HEK293 (cell line): ENCODE data around the gene STAMBP.

Experiments used
- CTCF ChIA-PET: fragments of 350-600 bp; formaldehyde crosslinking; extraction: SDS; loops from one replicate; lab custom pipeline; 2021; ENCODE audit warnings: antibody characterized with exemption; lab: Yijun Ruan, JAX
- POLR2A ChIA-PET: fragments of 300-600 bp; formaldehyde crosslinking; extraction: SDS; loops from one replicate; lab custom pipeline; 2020; ENCODE audit warnings: antibody characterized with exemption, inconsistent platforms; lab: Yijun Ruan, JAX
- H3K27ac ChIP-seq: fragments of 200-500 bp; sonication (Bioruptor generic); 2 replicates; pipeline ENCODE4 v1.5.1; 2014; ENCODE audit warnings: low read depth, low read length, control low read depth, inconsistent platforms; ENCODE audit errors: extremely low read depth
- H3K36me3 ChIP-seq, 2 experiments: fragments of 200-500 bp in 1 of 2; sonication (Bioruptor generic) in 1 of 2; 1 replicate in 1 of 2; 2 replicates in 1 of 2; pipeline ENCODE4 v1.5.1; 2014 to 2017; ENCODE audit warnings: inconsistent platforms in 2 of 2, low read length in 2 of 2; ENCODE audit not compliant: control insufficient read depth in 2 of 2, insufficient read depth in 1 of 2
- H3K4me1 ChIP-seq: fragments of 200-500 bp; sonication (Bioruptor generic); 2 replicates; pipeline ENCODE4 v1.5.1; 2014; ENCODE audit warnings: mild to moderate bottlenecking, low read length, inconsistent platforms; ENCODE audit not compliant: control insufficient read depth, insufficient read depth
- H3K4me3 ChIP-seq: 2 replicates; pipeline ENCODE4 v1.5.1; 2011; ENCODE audit warnings: low read depth, mild to moderate bottlenecking, control low read depth, low read length, moderate library complexity
- H3K9me3 ChIP-seq: fragments of 200-500 bp; sonication (Bioruptor generic); 2 replicates; pipeline ENCODE4 v1.5.1; 2014; ENCODE audit warnings: low read depth, low read length, inconsistent platforms; ENCODE audit not compliant: control insufficient read depth, insufficient read depth
- EGR2 ChIP-seq: fragments of 450-650 bp; formaldehyde crosslinking; IDR thresholded peaks from 2 replicates; pipeline ENCODE4 v1.5.1; 2016; ENCODE audit warnings: low read depth, missing biosample characterization, missing genetic modification characterization
- ELK4 ChIP-seq: IDR thresholded peaks from 2 replicates; pipeline ENCODE4 v1.6.1; 2011; ENCODE audit warnings: mild to moderate bottlenecking, low read depth, low read length, borderline replicate concordance
- GLI4 ChIP-seq: fragments of 450-650 bp; formaldehyde crosslinking; IDR thresholded peaks from 2 replicates; pipeline ENCODE4 v1.5.1; 2016; ENCODE audit warnings: missing biosample characterization, missing genetic modification characterization
- OVOL3 ChIP-seq: fragments of 450-650 bp; formaldehyde crosslinking; IDR thresholded peaks from 2 replicates; pipeline ENCODE4 v1.5.1; 2016; ENCODE audit warnings: missing biosample characterization, missing genetic modification characterization
- PBX3 ChIP-seq: sonication (generic); formaldehyde crosslinking; IDR thresholded peaks from 2 replicates; pipeline ENCODE4 v1.8.1; 2022; ENCODE audit warnings: mild to moderate bottlenecking, moderate library complexity, missing genetic modification reagents
- SCRT2 ChIP-seq: fragments of 450-650 bp; formaldehyde crosslinking; IDR thresholded peaks from 2 replicates; pipeline ENCODE4 v1.5.1; 2016; ENCODE audit warnings: missing biosample characterization, missing genetic modification characterization
- SP3 ChIP-seq: fragments of 450-650 bp; formaldehyde crosslinking; IDR thresholded peaks from 2 replicates; pipeline ENCODE4 v1.5.1; 2016; ENCODE audit warnings: missing biosample characterization, missing genetic modification characterization
- YY1 ChIP-seq: fragments of 450-650 bp; formaldehyde crosslinking; IDR thresholded peaks from 2 replicates; pipeline ENCODE4 v1.5.1; 2018; ENCODE audit warnings: missing biosample characterization, missing genetic modification characterization
- ZBTB17 ChIP-seq: fragments of 450-650 bp; formaldehyde crosslinking; IDR thresholded peaks from 2 replicates; pipeline ENCODE4 v1.5.1; 2016; ENCODE audit warnings: missing biosample characterization, missing genetic modification characterization
- ZBTB26 ChIP-seq: fragments of 450-650 bp; formaldehyde crosslinking; optimal IDR thresholded peaks from 2 replicates; pipeline ENCODE3; 2016; ENCODE audit warnings: missing biosample characterization, mild to moderate bottlenecking, missing genetic modification characterization
- ZBTB48 ChIP-seq: fragments of 450-650 bp; formaldehyde crosslinking; IDR thresholded peaks from 2 replicates; pipeline ENCODE4 v1.5.1; 2016; ENCODE audit warnings: missing biosample characterization, missing genetic modification characterization
- ZBTB6 ChIP-seq: fragments of 450-650 bp; formaldehyde crosslinking; IDR thresholded peaks from 2 replicates; pipeline ENCODE4 v1.5.1; 2017; ENCODE audit warnings: missing biosample characterization, missing genetic modification characterization
- ZEB2 ChIP-seq: fragments of 450-650 bp; formaldehyde crosslinking; IDR thresholded peaks from 2 replicates; pipeline ENCODE4 v1.5.1; 2016; ENCODE audit warnings: missing biosample characterization, missing genetic modification characterization
- ZFP69B ChIP-seq: fragments of 450-650 bp; formaldehyde crosslinking; IDR thresholded peaks from 2 replicates; pipeline ENCODE4 v1.5.1; 2016; ENCODE audit warnings: missing biosample characterization, missing genetic modification characterization
- ZNF184 ChIP-seq: fragments of 450-650 bp; IDR thresholded peaks from 2 replicates; pipeline ENCODE4 v1.5.1; 2018; ENCODE audit warnings: missing biosample characterization, mild to moderate bottlenecking, missing genetic modification characterization
- ZNF24 ChIP-seq: fragments of 450-650 bp; formaldehyde crosslinking; IDR thresholded peaks from 2 replicates; pipeline ENCODE4 v1.5.1; 2016; ENCODE audit warnings: missing biosample characterization, missing genetic modification characterization
- ZNF335 ChIP-seq: fragments of 450-650 bp; formaldehyde crosslinking; conservative IDR thresholded peaks from 2 replicates; pipeline ENCODE4 v1.5.1; 2016; ENCODE audit warnings: missing biosample characterization, missing genetic modification characterization
- ZNF391 ChIP-seq: fragments of 450-650 bp; formaldehyde crosslinking; IDR thresholded peaks from 2 replicates; pipeline ENCODE4 v1.5.1; 2016; ENCODE audit warnings: low read depth, missing biosample characterization, missing genetic modification characterization, borderline replicate concordance
- ZNF433 ChIP-seq: fragments of 450-650 bp; formaldehyde crosslinking; IDR thresholded peaks from 2 replicates; pipeline ENCODE4 v1.5.1; 2016; ENCODE audit warnings: missing biosample characterization, missing genetic modification characterization, low read depth
- ZNF548 ChIP-seq: fragments of 450-650 bp; formaldehyde crosslinking; IDR thresholded peaks from 2 replicates; pipeline ENCODE4 v1.5.1; 2016; ENCODE audit warnings: missing biosample characterization, missing genetic modification characterization
- ZNF621 ChIP-seq: fragments of 450-650 bp; formaldehyde crosslinking; IDR thresholded peaks from 2 replicates; pipeline ENCODE4 v1.5.1; 2017; ENCODE audit warnings: missing biosample characterization, missing genetic modification characterization
- ZNF660 ChIP-seq: fragments of 450-650 bp; IDR thresholded peaks from 2 replicates; pipeline ENCODE4 v1.5.1; 2018; ENCODE audit warnings: missing biosample characterization, mild to moderate bottlenecking, missing genetic modification characterization
- ZNF701 ChIP-seq: fragments of 450-650 bp; formaldehyde crosslinking; IDR thresholded peaks from 2 replicates; pipeline ENCODE4 v1.5.1; 2016; ENCODE audit warnings: missing biosample characterization, missing genetic modification characterization
- ZXDB ChIP-seq: fragments of 450-650 bp; formaldehyde crosslinking; IDR thresholded peaks from 2 replicates; pipeline ENCODE4 v1.5.1; 2016; ENCODE audit warnings: missing biosample characterization, missing genetic modification characterization
- TF ChIP-seq, protein P1 (sequence below): fragments of 450-650 bp; formaldehyde crosslinking; IDR thresholded peaks from 2 replicates; pipeline ENCODE4 v1.5.1; 2016; ENCODE audit warnings: missing biosample characterization, missing genetic modification characterization, borderline replicate concordance

STAMBP gene

GRCh38 chr2:73828818-73829570 is at the start of gene STAMBP (continued):
- TF ChIP-seq ZNF24 (tag by site-specific recombination) (no peak), YY1 (tag by site-specific recombination) (no peak; the same call in 1 of the 2 replicates), ZEB2 (tag by site-specific recombination) (no peak), ZNF548 (tag by site-specific recombination) (no peak), ZNF701 (tag by site-specific recombination) (no peak), ZBTB26 (tag by site-specific recombination) (peak; percentile 29), ZNF184 (tag by site-specific recombination) (no peak), GLI4 (tag by site-specific recombination) (no peak), ZNF433 (tag by site-specific recombination) (no peak), ZNF391 (tag by site-specific recombination) (no peak), ELK4 (no peak), ZNF621 (tag by site-specific recombination) (no peak), SCRT2 (tag by site-specific recombination) (peak; percentile 60; the same call in 1 of the 2 replicates), ZFP69B (tag by site-specific recombination) (no peak)

- Histone ChIP-seq H3K4me3 (peak within 1 kb of the TSS; percentile 92), H3K4me1 (no peaks in the 10 kb centered on the region), H3K36me3 (peaks cover 10 to 24% of the 10 kb centered on the region in 2 experiments), H3K27ac (peak within 1 kb of the TSS; percentile 63), H3K9me3 (no peaks in the 10 kb centered on the region)
- ChIA-PET POLR2A (interaction anchor here (1.0 kb wide), 1 partner anchor 42 kb away, joined by 4 read pairs; the partner anchor contains the start of gene TPRKB), CTCF (interaction anchor here (0.6 to 0.7 kb wide), 3 partner anchors 156 to 318 kb away, joined by 3 to 4 read pairs (median 3); no protein-coding TSS in a partner anchor)
- TF ChIP-seq ZNF335 (tag by site-specific recombination) = peak; percentile 79; the same call in 1 of the 2 replicates
- TF ChIP-seq ZNF660 (tag by site-specific recombination) = peak; percentile 67; the same call in 1 of the 2 replicates
- TF ChIP-seq OVOL3 (tag by site-specific recombination) = no peak
- 0 out of 2 replicates have a peak, but pooled peaks have one; percentile 34 for TF ChIP-seq ZXDB (tag by site-specific recombination)
- TF ChIP-seq, protein P1, sequence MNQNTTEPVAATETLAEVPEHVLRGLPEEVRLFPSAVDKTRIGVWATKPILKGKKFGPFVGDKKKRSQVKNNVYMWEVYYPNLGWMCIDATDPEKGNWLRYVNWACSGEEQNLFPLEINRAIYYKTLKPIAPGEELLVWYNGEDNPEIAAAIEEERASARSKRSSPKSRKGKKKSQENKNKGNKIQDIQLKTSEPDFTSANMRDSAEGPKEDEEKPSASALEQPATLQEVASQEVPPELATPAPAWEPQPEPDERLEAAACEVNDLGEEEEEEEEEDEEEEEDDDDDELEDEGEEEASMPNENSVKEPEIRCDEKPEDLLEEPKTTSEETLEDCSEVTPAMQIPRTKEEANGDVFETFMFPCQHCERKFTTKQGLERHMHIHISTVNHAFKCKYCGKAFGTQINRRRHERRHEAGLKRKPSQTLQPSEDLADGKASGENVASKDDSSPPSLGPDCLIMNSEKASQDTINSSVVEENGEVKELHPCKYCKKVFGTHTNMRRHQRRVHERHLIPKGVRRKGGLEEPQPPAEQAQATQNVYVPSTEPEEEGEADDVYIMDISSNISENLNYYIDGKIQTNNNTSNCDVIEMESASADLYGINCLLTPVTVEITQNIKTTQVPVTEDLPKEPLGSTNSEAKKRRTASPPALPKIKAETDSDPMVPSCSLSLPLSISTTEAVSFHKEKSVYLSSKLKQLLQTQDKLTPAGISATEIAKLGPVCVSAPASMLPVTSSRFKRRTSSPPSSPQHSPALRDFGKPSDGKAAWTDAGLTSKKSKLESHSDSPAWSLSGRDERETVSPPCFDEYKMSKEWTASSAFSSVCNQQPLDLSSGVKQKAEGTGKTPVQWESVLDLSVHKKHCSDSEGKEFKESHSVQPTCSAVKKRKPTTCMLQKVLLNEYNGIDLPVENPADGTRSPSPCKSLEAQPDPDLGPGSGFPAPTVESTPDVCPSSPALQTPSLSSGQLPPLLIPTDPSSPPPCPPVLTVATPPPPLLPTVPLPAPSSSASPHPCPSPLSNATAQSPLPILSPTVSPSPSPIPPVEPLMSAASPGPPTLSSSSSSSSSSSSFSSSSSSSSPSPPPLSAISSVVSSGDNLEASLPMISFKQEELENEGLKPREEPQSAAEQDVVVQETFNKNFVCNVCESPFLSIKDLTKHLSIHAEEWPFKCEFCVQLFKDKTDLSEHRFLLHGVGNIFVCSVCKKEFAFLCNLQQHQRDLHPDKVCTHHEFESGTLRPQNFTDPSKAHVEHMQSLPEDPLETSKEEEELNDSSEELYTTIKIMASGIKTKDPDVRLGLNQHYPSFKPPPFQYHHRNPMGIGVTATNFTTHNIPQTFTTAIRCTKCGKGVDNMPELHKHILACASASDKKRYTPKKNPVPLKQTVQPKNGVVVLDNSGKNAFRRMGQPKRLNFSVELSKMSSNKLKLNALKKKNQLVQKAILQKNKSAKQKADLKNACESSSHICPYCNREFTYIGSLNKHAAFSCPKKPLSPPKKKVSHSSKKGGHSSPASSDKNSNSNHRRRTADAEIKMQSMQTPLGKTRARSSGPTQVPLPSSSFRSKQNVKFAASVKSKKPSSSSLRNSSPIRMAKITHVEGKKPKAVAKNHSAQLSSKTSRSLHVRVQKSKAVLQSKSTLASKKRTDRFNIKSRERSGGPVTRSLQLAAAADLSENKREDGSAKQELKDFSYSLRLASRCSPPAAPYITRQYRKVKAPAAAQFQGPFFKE (tag by site-specific recombination) = no peak
- peak; percentile 76 for TF ChIP-seq ZBTB17 (tag by site-specific recombination)
- TF ChIP-seq SP3 (tag by site-specific recombination) = peak; percentile 9; the same call in 1 of the 2 replicates
- no peak for TF ChIP-seq ZBTB6 (tag by site-specific recombination)
- TF ChIP-seq ZBTB48 = peak; percentile 86
- peak; percentile 27; the same call in 1 of the 2 replicates for TF ChIP-seq PBX3 (CRISPR knock-in tag)
- TF ChIP-seq EGR2 = 0 out of 2 replicates have a peak, but pooled peaks have one; percentile 27
Measured at GRCh38 chr2:73779467-73780236, 49.1 kb upstream of the STAMBP start, which contains the start of gene DUSP11. TSS of gene DUSP11 (minus strand) at chr2:73780103. CDS start at chr2:73779974, 129 bp downstream.
